22Rv1 (cell line): Measurements from ENCODE around the gene ACVR1B.

ENCODE experiments used
- ZFX ChIP-seq: fragments of 450-650 bp; IDR thresholded peaks from 2 replicates; pipeline ENCODE4 v1.6.1; 2017; ENCODE audit warnings: antibody characterized with exemption, borderline replicate concordance
- TF ChIP-seq, protein P1 (sequence below): fragments of 450-650 bp; IDR thresholded peaks from 2 replicates; pipeline ENCODE4 v1.5.1; 2017; ENCODE audit warnings: mild to moderate bottlenecking

DNA sequence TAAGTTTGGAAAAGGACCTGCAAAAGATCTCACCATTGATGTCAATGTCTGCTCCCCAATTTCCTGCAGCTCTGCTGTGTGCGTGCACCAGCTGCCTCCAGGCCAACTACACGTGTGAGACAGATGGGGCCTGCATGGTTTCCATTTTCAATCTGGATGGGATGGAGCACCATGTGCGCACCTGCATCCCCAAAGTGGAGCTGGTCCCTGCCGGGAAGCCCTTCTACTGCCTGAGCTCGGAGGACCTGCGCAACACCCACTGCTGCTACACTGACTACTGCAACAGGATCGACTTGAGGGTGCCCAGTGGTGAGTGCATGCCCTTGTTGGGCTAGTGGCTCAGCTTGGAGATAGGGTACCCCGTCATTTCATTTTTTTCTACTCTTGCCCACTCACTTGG, 23.7 kb downstream of the ACVR1B start:
- TF ChIP-seq, protein P1, sequence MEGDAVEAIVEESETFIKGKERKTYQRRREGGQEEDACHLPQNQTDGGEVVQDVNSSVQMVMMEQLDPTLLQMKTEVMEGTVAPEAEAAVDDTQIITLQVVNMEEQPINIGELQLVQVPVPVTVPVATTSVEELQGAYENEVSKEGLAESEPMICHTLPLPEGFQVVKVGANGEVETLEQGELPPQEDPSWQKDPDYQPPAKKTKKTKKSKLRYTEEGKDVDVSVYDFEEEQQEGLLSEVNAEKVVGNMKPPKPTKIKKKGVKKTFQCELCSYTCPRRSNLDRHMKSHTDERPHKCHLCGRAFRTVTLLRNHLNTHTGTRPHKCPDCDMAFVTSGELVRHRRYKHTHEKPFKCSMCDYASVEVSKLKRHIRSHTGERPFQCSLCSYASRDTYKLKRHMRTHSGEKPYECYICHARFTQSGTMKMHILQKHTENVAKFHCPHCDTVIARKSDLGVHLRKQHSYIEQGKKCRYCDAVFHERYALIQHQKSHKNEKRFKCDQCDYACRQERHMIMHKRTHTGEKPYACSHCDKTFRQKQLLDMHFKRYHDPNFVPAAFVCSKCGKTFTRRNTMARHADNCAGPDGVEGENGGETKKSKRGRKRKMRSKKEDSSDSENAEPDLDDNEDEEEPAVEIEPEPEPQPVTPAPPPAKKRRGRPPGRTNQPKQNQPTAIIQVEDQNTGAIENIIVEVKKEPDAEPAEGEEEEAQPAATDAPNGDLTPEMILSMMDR: no peak
- no peak for TF ChIP-seq ZFX
